ENCODE measurements around the gene UQCRH. TPM values are rescaled to one million over a fixed set of nuclear protein-coding genes. Genes with fewer than 3 reads are reported as not detected.
"Not testable (repeated sequence)": the region's sequence is repeated elsewhere in the genome, so short reads cannot be mapped to it uniquely, and the experiment has no call there.

The UQCRH gene
- total RNA-seq, 3 donors from 2014 or later (not counting 1 experiment from before 2014, with no cell fraction given): 91.1 to 120 (median 107) TPM

DNA sequence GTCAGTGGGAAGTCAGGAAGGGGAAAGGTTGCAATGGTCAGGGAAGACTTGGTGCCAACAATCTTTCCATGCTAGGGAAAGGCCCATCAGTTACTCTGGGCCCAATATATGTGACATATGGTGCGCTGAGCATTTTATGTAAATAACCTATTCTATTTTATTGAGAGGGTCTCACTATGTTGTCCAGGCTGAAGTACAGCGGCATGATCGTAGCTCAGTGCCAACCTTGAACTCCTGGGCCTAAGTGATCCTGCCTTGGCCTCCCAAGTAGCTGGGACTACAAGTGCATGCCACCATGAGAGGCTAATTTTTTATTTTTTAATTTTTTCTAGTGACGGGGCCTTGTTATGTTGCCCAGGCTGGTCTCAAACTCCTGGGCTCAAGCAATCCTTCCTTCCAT lies 6.8 kb downstream of the UQCRH start:
- H3K36me3 Mint-ChIP-seq: peaks cover 7% of the 10 kb centered on the region
- no peaks in the 10 kb centered on the region for H3K27me3 Mint-ChIP-seq (ENCODE audit: low read depth in 2 of 2)
- Histone ChIP-seq H3K36me3 (ENCODE audit: control insufficient read depth, insufficient read depth, low read length) (peaks cover 39% of the 10 kb centered on the region), H3K27ac (ENCODE audit: low read length) (no peak overlapping the region), H3K27me3 (ENCODE audit: control insufficient read depth, insufficient read depth, low read length) (no peaks in the 10 kb centered on the region), H3K4me1 (ENCODE audit: control insufficient read depth, insufficient read depth, low read length) (no peaks in the 10 kb centered on the region), H3K9me3 (ENCODE audit: control insufficient read depth, insufficient read depth, low read length) (no peaks in the 10 kb centered on the region), H3K4me3 (ENCODE audit: low read length) (no peak overlapping the region)
- intact Hi-C loops (cut with micrococcal nuclease): no loop called here
- 97% methylated on average over 4 of the region's 4 CpGs for WGBS (ENCODE audit: insufficient coverage)
- no peaks in the 10 kb centered on the region for H3K9me3 Mint-ChIP-seq
- H3K4me1 Mint-ChIP-seq: peaks cover 17 to 20% of the 10 kb centered on the region in 2 donors
- H3K4me3 Mint-ChIP-seq: no peak overlapping the region
- ATAC-seq: no peak
- TF ChIP-seq, protein P1, sequence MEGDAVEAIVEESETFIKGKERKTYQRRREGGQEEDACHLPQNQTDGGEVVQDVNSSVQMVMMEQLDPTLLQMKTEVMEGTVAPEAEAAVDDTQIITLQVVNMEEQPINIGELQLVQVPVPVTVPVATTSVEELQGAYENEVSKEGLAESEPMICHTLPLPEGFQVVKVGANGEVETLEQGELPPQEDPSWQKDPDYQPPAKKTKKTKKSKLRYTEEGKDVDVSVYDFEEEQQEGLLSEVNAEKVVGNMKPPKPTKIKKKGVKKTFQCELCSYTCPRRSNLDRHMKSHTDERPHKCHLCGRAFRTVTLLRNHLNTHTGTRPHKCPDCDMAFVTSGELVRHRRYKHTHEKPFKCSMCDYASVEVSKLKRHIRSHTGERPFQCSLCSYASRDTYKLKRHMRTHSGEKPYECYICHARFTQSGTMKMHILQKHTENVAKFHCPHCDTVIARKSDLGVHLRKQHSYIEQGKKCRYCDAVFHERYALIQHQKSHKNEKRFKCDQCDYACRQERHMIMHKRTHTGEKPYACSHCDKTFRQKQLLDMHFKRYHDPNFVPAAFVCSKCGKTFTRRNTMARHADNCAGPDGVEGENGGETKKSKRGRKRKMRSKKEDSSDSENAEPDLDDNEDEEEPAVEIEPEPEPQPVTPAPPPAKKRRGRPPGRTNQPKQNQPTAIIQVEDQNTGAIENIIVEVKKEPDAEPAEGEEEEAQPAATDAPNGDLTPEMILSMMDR (IDR thresholded peaks at IDR 0.05): no peak
- no peak for DNase-seq
- no peak overlapping the region for H3K27ac Mint-ChIP-seq

DNA sequence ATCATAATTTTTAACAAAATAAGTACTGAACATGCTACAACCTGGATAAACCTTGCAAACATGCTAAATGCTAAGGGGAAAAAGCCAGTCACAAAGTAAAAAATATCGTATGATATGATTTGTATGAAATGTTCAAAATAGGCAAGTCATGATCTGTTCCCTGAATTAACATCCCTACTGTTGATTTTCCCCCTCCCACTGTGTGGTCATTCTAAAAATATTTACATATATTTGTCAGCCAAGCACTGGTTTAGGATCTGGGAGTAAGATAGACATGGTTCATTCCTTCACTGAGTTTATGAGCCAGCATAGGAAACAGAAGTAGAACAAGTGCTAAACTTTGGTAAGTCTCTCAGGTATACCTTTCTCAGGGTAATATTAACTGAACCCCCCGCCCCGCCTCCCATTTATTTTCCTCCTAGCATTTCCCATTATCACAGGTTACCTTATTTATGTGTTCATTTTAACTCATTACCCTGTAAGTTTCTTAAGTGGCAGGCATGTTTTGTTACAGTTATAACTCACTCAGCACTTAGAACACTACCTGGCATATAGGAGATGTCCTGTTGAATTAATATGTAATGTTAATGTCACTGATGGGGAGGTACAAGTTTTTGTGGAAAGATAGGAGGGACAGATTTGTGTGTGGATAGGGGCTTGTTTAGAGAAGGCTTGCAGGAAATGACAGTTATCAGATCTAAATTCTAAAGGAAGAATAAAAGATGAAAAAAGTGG lies 12.3 kb downstream of the UQCRH start:
- WGBS (ENCODE audit: insufficient coverage): 100% methylated on average over 2 of the region's 3 CpGs
- H3K4me1 ChIP-seq (ENCODE audit: control insufficient read depth, insufficient read depth, low read length): no peaks in the 10 kb centered on the region
- Mint-ChIP-seq H3K27me3 (ENCODE audit: low read depth in 2 of 2) (no peaks in the 10 kb centered on the region), H3K27ac (no peak overlapping the region), H3K4me1 (no peaks in the 10 kb centered on the region), H3K9me3 (no peaks in the 10 kb centered on the region), H3K4me3 (no peak overlapping the region), H3K36me3 (no peaks in the 10 kb centered on the region)
- ATAC-seq: no peak
- intact Hi-C loops (cut with micrococcal nuclease): no loop called here
- no peak overlapping the region for H3K4me3 ChIP-seq (ENCODE audit: low read length)
- H3K27me3 ChIP-seq (ENCODE audit: control insufficient read depth, insufficient read depth, low read length): no peaks in the 10 kb centered on the region
- no peak for DNase-seq
- H3K27ac ChIP-seq (ENCODE audit: low read length): no peak overlapping the region
- H3K36me3 ChIP-seq (ENCODE audit: control insufficient read depth, insufficient read depth, low read length): peaks cover 41% of the 10 kb centered on the region
- TF ChIP-seq, protein P1 (IDR thresholded peaks at IDR 0.05): no peak
- H3K9me3 ChIP-seq (ENCODE audit: control insufficient read depth, insufficient read depth, low read length): no peaks in the 10 kb centered on the region

DNA sequence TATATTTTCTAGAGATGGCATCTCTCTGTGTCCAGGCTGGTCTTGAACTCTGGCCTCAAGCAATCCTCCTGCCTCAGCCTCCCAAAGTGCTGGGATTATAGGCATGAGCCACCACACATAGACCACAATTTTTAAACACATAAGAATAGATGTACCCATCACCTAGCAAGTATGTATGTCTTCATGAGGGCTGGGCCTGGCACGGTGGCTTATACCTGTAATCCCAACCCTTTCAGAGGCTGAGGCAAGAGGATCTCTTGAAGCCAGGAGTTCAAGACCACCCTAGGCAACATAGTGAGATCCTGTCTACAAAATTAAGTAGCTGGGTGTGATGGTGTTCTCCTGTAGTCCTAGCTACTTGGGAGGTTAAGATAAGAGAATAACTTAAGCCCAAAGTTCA lies 13.8 kb downstream of the UQCRH start:
- Mint-ChIP-seq H3K4me1 (no peaks in the 10 kb centered on the region), H3K4me3 (no peak overlapping the region), H3K27me3 (ENCODE audit: low read depth in 2 of 2) (no peaks in the 10 kb centered on the region), H3K9me3 (no peaks in the 10 kb centered on the region), H3K36me3 (no peaks in the 10 kb centered on the region), H3K27ac (no peak overlapping the region)
- TF ChIP-seq, protein P1 (IDR thresholded peaks at IDR 0.05): no peak
- Histone ChIP-seq H3K27me3 (ENCODE audit: control insufficient read depth, insufficient read depth, low read length) (no peaks in the 10 kb centered on the region), H3K27ac (ENCODE audit: low read length) (no peak overlapping the region), H3K36me3 (ENCODE audit: control insufficient read depth, insufficient read depth, low read length) (peaks cover 29% of the 10 kb centered on the region), H3K4me1 (ENCODE audit: control insufficient read depth, insufficient read depth, low read length) (no peaks in the 10 kb centered on the region), H3K9me3 (ENCODE audit: control insufficient read depth, insufficient read depth, low read length) (no peaks in the 10 kb centered on the region), H3K4me3 (ENCODE audit: low read length) (no peak overlapping the region)
- no peak for DNase-seq
- 100% methylated on average over 1 of the region's 1 CpG for WGBS (ENCODE audit: insufficient coverage)
- intact Hi-C loops (cut with micrococcal nuclease): no loop called here
- ATAC-seq: no peak

DNA sequence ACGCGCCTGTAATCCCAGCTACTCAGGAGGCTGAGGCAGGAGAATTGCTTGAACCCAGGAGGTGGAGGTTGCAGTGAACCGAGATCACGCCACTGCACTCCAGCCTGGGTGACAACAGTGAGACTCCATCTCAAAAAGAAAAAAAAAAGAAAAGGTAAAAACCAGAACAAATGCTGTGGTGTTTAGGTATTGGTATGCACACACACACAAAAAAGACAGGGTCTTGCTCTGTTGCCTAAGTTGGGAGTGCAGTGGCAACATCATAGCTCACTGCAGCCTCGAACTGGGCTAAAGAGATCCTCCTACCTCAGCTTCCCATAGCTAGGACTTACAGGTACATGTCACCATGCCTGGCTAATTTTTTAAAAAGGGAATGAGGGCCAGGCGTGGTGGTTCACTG lies 15.8 kb downstream of the UQCRH start:
- H3K9me3 Mint-ChIP-seq; DNase-seq; H3K4me1 Mint-ChIP-seq; H3K27ac Mint-ChIP-seq; H3K27ac ChIP-seq (ENCODE audit: low read length); H3K9me3 ChIP-seq (ENCODE audit: control insufficient read depth, insufficient read depth, low read length); H3K4me3 ChIP-seq (ENCODE audit: low read length); H3K27me3 ChIP-seq (ENCODE audit: control insufficient read depth, insufficient read depth, low read length); H3K4me1 ChIP-seq (ENCODE audit: control insufficient read depth, insufficient read depth, low read length); H3K27me3 Mint-ChIP-seq (ENCODE audit: low read depth in 2 of 2); H3K4me3 Mint-ChIP-seq; intact Hi-C loops (cut with micrococcal nuclease); ATAC-seq; H3K36me3 Mint-ChIP-seq: not testable (repeated sequence)
- 95% methylated on average over 6 of the region's 6 CpGs for WGBS (ENCODE audit: insufficient coverage)
- H3K36me3 ChIP-seq (ENCODE audit: control insufficient read depth, insufficient read depth, low read length): peaks cover 14% of the 10 kb centered on the region

DNA sequence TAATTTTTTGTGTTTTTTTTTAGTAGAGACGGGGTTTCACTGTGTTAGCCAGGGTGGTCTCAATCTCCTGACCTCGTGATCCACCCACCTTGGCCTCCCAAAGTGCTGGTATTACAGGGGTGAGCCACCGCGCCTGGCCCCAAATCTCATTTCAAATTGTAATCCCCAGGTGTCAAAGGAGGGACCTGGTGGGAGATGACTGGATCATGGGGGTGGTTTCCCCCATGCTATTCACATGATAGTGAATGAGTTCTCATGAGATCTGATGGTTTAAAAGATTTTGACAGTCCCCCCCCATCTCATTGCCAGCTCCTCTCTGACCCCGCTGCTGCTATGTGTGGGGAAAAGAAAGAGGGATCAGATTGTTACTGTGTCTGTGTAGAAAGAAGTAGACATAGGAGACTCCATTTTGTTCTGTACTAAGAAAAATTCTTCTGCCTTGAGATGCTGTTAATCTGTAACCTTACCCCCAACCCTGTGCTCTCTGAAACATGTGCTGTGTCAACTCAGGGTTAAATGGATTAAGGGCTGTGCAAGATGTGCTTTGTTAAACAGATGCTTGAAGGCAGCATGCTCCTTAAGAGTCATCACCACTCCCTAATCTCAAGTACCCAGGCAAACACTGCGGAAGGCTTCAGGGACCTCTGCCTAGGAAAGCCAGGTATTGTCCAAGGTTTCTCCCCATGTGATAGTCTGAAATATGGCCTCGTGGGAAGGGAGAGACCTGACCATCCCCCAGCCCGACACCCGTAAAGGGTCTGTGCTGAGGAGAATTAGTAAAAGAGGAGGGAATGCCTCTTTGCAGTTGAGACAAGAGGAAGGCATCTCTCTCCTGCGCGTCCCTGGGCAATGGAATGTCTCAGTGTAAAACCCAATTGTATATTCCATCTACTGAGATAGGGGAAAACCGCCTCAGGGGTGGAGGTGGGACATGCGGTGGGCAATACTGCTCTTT lies 16.7 kb downstream of the UQCRH start:
- ATAC-seq; H3K4me1 Mint-ChIP-seq; DNase-seq; H3K4me1 ChIP-seq (ENCODE audit: control insufficient read depth, insufficient read depth, low read length); H3K9me3 Mint-ChIP-seq; H3K9me3 ChIP-seq (ENCODE audit: control insufficient read depth, insufficient read depth, low read length); H3K27me3 ChIP-seq (ENCODE audit: control insufficient read depth, insufficient read depth, low read length); H3K27me3 Mint-ChIP-seq (ENCODE audit: low read depth in 2 of 2); intact Hi-C loops (cut with micrococcal nuclease); H3K36me3 Mint-ChIP-seq; H3K4me3 Mint-ChIP-seq; H3K27ac Mint-ChIP-seq; H3K36me3 ChIP-seq (ENCODE audit: control insufficient read depth, insufficient read depth, low read length); H3K27ac ChIP-seq (ENCODE audit: low read length); H3K4me3 ChIP-seq (ENCODE audit: low read length): not testable (repeated sequence)
- 97% methylated on average over 7 of the region's 13 CpGs for WGBS (ENCODE audit: insufficient coverage)

Measured in natural killer cell (primary cell).